Measurements from ENCODE around the gene CXCR4.

GRCh38 chr2:136131484-136131960 is 13.6 kb upstream of the CXCR4 start:
- TF ChIP-seq POLR2A (IDR thresholded peaks at IDR 0.05; ENCODE audit: low read depth, low read length) (no peak), POLR2AphosphoS5 (IDR thresholded peaks at IDR 0.05; ENCODE audit: low read depth, low read length) (no peak), TAF1 (IDR thresholded peaks at IDR 0.05; ENCODE audit: borderline replicate concordance, low read depth, low read length) (no peak)
